Esophagus squamous epithelium (tissue), 4 donors: ENCODE results near the gene PAOX.

Experiments used
- POLR2A ChIP-seq, 4 donors: fragments of 450-650 bp; IDR thresholded peaks; one replicate each; pipeline ENCODE4 v1.6.1; 2017; ENCODE audit warnings: antibody characterized with exemption in 4 of 4, mild to moderate bottlenecking in 4 of 4, moderate library complexity in 3 of 4
- TF ChIP-seq, protein P1 (sequence below), 6 experiments: fragments of 450-650 bp in 4 of 6; fragments of 200-600 bp in 2 of 6; sonication (generic) in 2 of 6; IDR thresholded peaks; one replicate each; pipeline ENCODE4 v1.5.1; 2016 to 2019; ENCODE audit warnings: antibody characterized with exemption in 6 of 6, mild to moderate bottlenecking in 4 of 6, moderate library complexity in 4 of 6

DNA sequence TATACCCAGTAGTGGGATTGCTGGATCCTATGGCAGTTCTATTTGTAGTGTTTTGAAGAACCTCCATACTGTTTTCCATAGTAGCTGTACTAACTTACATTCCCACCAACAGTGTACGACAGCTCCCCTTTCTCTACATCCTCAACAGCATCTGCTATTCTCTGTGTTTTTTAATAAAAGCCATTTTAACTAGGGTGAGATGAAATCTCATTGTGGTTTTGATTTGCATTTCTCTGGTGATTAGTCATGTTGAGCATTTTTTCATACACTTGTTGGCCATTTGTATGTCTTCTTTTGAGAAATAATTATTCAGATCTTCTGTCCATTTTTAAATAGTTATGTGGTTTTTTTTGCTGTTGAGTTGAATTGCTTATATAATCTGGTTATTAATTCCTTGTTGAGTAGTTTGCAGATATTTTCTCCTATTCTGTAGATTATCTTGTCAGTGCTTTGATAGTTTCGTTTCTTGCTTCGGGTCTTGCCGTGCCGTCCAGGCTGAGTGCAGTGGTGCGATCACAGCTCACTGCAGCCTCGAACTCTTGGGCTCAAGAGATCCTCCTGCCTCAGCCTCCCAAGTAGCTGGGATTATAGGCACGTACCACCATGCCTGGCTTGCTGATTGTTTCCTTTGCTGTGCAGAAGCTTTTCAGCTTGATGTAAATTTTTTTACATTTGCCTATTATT lies 26.9 kb downstream of the PAOX start:
- TF ChIP-seq, protein P1, sequence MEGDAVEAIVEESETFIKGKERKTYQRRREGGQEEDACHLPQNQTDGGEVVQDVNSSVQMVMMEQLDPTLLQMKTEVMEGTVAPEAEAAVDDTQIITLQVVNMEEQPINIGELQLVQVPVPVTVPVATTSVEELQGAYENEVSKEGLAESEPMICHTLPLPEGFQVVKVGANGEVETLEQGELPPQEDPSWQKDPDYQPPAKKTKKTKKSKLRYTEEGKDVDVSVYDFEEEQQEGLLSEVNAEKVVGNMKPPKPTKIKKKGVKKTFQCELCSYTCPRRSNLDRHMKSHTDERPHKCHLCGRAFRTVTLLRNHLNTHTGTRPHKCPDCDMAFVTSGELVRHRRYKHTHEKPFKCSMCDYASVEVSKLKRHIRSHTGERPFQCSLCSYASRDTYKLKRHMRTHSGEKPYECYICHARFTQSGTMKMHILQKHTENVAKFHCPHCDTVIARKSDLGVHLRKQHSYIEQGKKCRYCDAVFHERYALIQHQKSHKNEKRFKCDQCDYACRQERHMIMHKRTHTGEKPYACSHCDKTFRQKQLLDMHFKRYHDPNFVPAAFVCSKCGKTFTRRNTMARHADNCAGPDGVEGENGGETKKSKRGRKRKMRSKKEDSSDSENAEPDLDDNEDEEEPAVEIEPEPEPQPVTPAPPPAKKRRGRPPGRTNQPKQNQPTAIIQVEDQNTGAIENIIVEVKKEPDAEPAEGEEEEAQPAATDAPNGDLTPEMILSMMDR (IDR thresholded peaks at IDR 0.05), result no peak
- TF ChIP-seq POLR2A (IDR thresholded peaks at IDR 0.05), result no peak
